Neural progenitor cell (in vitro differentiated cells): Measurements from ENCODE around the gene HES3. TPM values are rescaled to one million over a fixed set of nuclear protein-coding genes. Genes with fewer than 3 reads are reported as not detected.

Experiments used
- DNase-seq: peaks from one replicate; pipeline ENCODE4 v3.0.0-alpha.2; 2016; ENCODE audit warnings: low spot score
- H2AFZ ChIP-seq: fragments of 200-600 bp; sonication (generic); replicated peaks from 2 replicates; pipeline ENCODE4 v1.6.1; 2016; ENCODE audit warnings: antibody characterized with exemption
- H3F3A ChIP-seq: fragments of 200-600 bp; sonication (generic); 2 replicates; pipeline ENCODE4 v1.6.1; 2016; ENCODE audit warnings: antibody characterized with exemption, low read depth
- H3K27ac ChIP-seq: fragments of 200-600 bp; sonication (generic); 2 replicates; pipeline ENCODE4 v1.5.1; 2016; ENCODE audit warnings: mild to moderate bottlenecking
- H3K27me3 ChIP-seq: fragments of 200-600 bp; sonication (generic); 2 replicates; pipeline ENCODE4 v1.6.1; 2016; ENCODE audit warnings: mild to moderate bottlenecking, moderate library complexity
- H3K36me3 ChIP-seq: fragments of 200-600 bp; sonication (generic); 2 replicates; pipeline ENCODE4 v1.5.1; 2016
- H3K4me1 ChIP-seq: fragments of 200-600 bp; sonication (generic); 2 replicates; pipeline ENCODE4 v1.6.1; 2016; ENCODE audit warnings: mixed run types
- H3K4me2 ChIP-seq: fragments of 200-600 bp; sonication (generic); 2 replicates; pipeline ENCODE4 v1.6.1; 2016
- H3K4me3 ChIP-seq: fragments of 200-600 bp; sonication (generic); 2 replicates; pipeline ENCODE4 v1.5.1; 2016
- H3K79me2 ChIP-seq: fragments of 200-600 bp; sonication (generic); 2 replicates; pipeline ENCODE4 v1.6.1; 2016; ENCODE audit warnings: low read depth
- H3K9ac ChIP-seq: fragments of 200-600 bp; sonication (generic); 2 replicates; pipeline ENCODE4 v1.6.1; 2016
- H3K9me3 ChIP-seq: fragments of 200-600 bp; sonication (generic); 2 replicates; pipeline ENCODE4 v1.5.1; 2016; ENCODE audit warnings: low read depth
- H4K20me1 ChIP-seq: fragments of 200-600 bp; sonication (generic); 2 replicates; pipeline ENCODE4 v1.6.1; 2016; ENCODE audit warnings: low read depth
- H3K27ac Mint-ChIP-seq: 3 replicates; pipeline ENCODE4 v1.8.0; 2021; ENCODE audit warnings: mixed read lengths
- H3K27me3 Mint-ChIP-seq: 2 replicates; pipeline ENCODE4 v1.8.0; 2022; ENCODE audit warnings: low read depth, mild to moderate bottlenecking, inconsistent platforms, moderate library complexity, mixed read lengths; ENCODE audit not compliant: insufficient read depth
- H3K36me3 Mint-ChIP-seq: 3 replicates; pipeline ENCODE4 v1.8.0; 2021; ENCODE audit warnings: mixed read lengths
- H3K4me1 Mint-ChIP-seq: 3 replicates; pipeline ENCODE4 v1.8.0; 2021; ENCODE audit warnings: mixed read lengths
- H3K4me3 Mint-ChIP-seq: 3 replicates; pipeline ENCODE4 v1.8.0; 2021; ENCODE audit warnings: mild to moderate bottlenecking, moderate library complexity, mixed read lengths
- H3K9me3 Mint-ChIP-seq: 3 replicates; pipeline ENCODE4 v1.8.0; 2020; ENCODE audit warnings: mixed read lengths
- CTCF ChIP-seq: fragments of 200-600 bp; sonication (generic); IDR thresholded peaks from 2 replicates; pipeline ENCODE4 v1.5.1; 2017; ENCODE audit warnings: antibody characterized with exemption, mild to moderate bottlenecking
- EZH2 ChIP-seq: fragments of 200-600 bp; sonication (generic); IDR thresholded peaks from 2 replicates; pipeline ENCODE4 v1.6.1; 2017; ENCODE audit warnings: antibody characterized with exemption, mild to moderate bottlenecking, moderate library complexity
- EZH2phosphoT487 ChIP-seq: fragments of 200-600 bp; sonication (generic); IDR thresholded peaks from 2 replicates; pipeline ENCODE4 v1.6.1; 2017; ENCODE audit warnings: antibody characterized with exemption
- total RNA-seq: library from RNA; depleted of rRNA; stranded (reverse); fragments of >200 nt; gene quantifications from 2 replicates; pipeline ENCODE4 v1.2.3, GENCODE V29; 2015; ENCODE audit warnings: low replicate concordance

HES3 gene
- total RNA-seq, 1 donor from 2014 or later: 5.5 TPM

GRCh38 chr1:6279066-6279465 lies 35.1 kb downstream of the HES3 start:
- Mint-ChIP-seq H3K4me1 (peaks cover 44% of the 10 kb centered on the region), H3K9me3 (no peaks in the 10 kb centered on the region), H3K27me3 (peaks cover 2% of the 10 kb centered on the region), H3K36me3 (peaks cover 4% of the 10 kb centered on the region), H3K4me3 (no peak overlapping the region), H3K27ac (peak overlapping the region; percentile 88)
- Histone ChIP-seq H3K36me3 (no peaks in the 10 kb centered on the region), H3K9ac (no peak overlapping the region), H4K20me1 (peaks cover 18% of the 10 kb centered on the region), H3K27ac (no peak overlapping the region), H2AFZ (no peak overlapping the region), H3F3A (peaks cover 7% of the 10 kb centered on the region), H3K9me3 (no peaks in the 10 kb centered on the region), H3K4me1 (peaks cover 17% of the 10 kb centered on the region), H3K27me3 (no peaks in the 10 kb centered on the region), H3K79me2 (no peaks in the 10 kb centered on the region), H3K4me3 (no peak overlapping the region), H3K4me2 (no peak overlapping the region)
- TF ChIP-seq CTCF: no peak
- TF ChIP-seq EZH2: no peak
- TF ChIP-seq EZH2phosphoT487: no peak
- no peak for DNase-seq

GRCh38 chr1:6279613-6280383 lies 35.8 kb downstream of the HES3 start:
- H3F3A ChIP-seq: peaks cover 7% of the 10 kb centered on the region
- peaks cover 4% of the 10 kb centered on the region for H3K36me3 Mint-ChIP-seq
- no peaks in the 10 kb centered on the region for H3K36me3 ChIP-seq
- H3K27me3 ChIP-seq: no peaks in the 10 kb centered on the region
- peaks cover 2% of the 10 kb centered on the region for H3K27me3 Mint-ChIP-seq
- H3K27ac ChIP-seq: no peak overlapping the region
- peaks cover 41% of the 10 kb centered on the region for H3K4me1 Mint-ChIP-seq
- H3K4me3 ChIP-seq: no peak overlapping the region
- TF ChIP-seq CTCF (no peak), EZH2 (no peak), EZH2phosphoT487 (no peak)
- H3K9me3 Mint-ChIP-seq: no peaks in the 10 kb centered on the region
- H3K4me2 ChIP-seq: no peak overlapping the region
- H3K9me3 ChIP-seq: no peaks in the 10 kb centered on the region
- no peak overlapping the region for H3K27ac Mint-ChIP-seq
- DNase-seq: no peak
- H4K20me1 ChIP-seq: peaks cover 18% of the 10 kb centered on the region
- H3K4me3 Mint-ChIP-seq: no peak overlapping the region
- peaks cover 17% of the 10 kb centered on the region for H3K4me1 ChIP-seq
- H3K9ac ChIP-seq: peak overlapping the region; percentile 1
- no peaks in the 10 kb centered on the region for H3K79me2 ChIP-seq
- no peak overlapping the region for H2AFZ ChIP-seq

GRCh38 chr1:6280761-6281451 lies 36.9 kb downstream of the HES3 start:
- no peak overlapping the region for H3K27ac ChIP-seq
- no peak overlapping the region for H3K9ac ChIP-seq
- H3K4me2 ChIP-seq: no peak overlapping the region
- DNase-seq: peak; percentile 76
- H3K36me3 ChIP-seq: no peaks in the 10 kb centered on the region
- H3K27me3 ChIP-seq: no peaks in the 10 kb centered on the region
- Mint-ChIP-seq H3K9me3 (no peaks in the 10 kb centered on the region), H3K27me3 (peaks cover 2% of the 10 kb centered on the region), H3K4me1 (peaks cover 31% of the 10 kb centered on the region), H3K36me3 (peaks cover 6% of the 10 kb centered on the region), H3K27ac (no peak overlapping the region), H3K4me3 (no peak overlapping the region)
- H3K4me3 ChIP-seq: no peak overlapping the region
- peaks cover 5% of the 10 kb centered on the region for H3F3A ChIP-seq
- H3K4me1 ChIP-seq: peaks cover 10% of the 10 kb centered on the region
- H3K9me3 ChIP-seq: no peaks in the 10 kb centered on the region
- TF ChIP-seq EZH2: no peak
- TF ChIP-seq CTCF: peak; percentile 61
- no peak overlapping the region for H2AFZ ChIP-seq
- no peaks in the 10 kb centered on the region for H3K79me2 ChIP-seq
- H4K20me1 ChIP-seq: peaks cover 16% of the 10 kb centered on the region
